NCI-H446 (cell line): ENCODE data around the gene NCAPD2.
"Not testable (repeated sequence)": the region's sequence is repeated elsewhere in the genome, so short reads cannot be mapped to it uniquely, and the experiment has no call there.

ENCODE experiments used
- DNase-seq, 2 experiments: peaks; one replicate each; lab custom pipeline; 2025; lab: John Stamatoyannopoulos, UW

The NCAPD2 gene

GRCh38 chr12:6465467-6466183 lies 28.3 kb upstream of the NCAPD2 start:
- peak; percentile 31 to 66 for DNase-seq

DNA sequence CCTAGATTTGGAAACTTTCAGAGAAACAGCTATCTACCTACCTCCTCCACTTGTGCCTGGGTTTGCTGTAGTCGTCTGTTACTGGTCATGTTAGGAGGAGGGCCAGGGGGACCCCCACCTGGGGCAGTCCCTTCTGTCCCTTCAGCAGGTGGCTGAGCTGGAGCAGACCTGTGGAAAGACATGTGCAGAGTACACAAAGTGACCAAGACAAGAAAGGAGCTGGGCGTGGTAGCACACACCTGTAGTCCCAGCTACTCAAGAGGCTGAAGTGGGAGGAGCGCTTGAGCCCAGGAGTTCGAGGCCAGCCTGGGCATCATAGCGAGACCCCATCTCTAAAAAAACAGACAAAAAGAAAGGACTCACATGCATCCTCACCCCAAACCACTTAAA lies 27.7 kb upstream of the NCAPD2 start:
- no peak for DNase-seq

DNA sequence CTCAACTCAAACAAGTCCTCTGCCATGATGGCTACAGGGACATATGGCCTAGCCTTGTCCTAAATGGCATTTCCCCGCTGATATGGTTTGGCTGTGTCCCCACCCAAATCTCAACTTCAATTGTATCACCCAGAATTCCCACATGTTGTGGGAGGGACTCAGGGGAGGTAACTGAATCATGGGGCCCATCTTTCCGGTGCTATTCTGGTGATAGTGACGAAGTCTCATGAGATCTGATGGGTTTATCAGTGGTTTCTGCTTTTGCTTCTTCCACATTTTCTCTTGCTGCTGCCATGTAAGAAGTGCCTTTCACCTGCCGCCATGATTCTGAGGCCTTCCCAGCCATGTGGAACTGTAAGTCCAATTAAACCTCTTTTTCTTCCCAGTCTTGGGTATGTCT lies 27.2 kb upstream of the NCAPD2 start:
- DNase-seq: not testable (repeated sequence)

- DNase-seq: not testable (repeated sequence)
Measured at GRCh38 chr12:6467571-6468282, 26.2 kb upstream of the NCAPD2 start.

- no peak for DNase-seq
Measured at GRCh38 chr12:6468283-6468575, 25.7 kb upstream of the NCAPD2 start.

GRCh38 chr12:6469092-6469491 lies 24.8 kb upstream of the NCAPD2 start:
- no peak for DNase-seq

- no peak for DNase-seq
Measured at GRCh38 chr12:6469609-6470374, 24.1 kb upstream of the NCAPD2 start.

DNA sequence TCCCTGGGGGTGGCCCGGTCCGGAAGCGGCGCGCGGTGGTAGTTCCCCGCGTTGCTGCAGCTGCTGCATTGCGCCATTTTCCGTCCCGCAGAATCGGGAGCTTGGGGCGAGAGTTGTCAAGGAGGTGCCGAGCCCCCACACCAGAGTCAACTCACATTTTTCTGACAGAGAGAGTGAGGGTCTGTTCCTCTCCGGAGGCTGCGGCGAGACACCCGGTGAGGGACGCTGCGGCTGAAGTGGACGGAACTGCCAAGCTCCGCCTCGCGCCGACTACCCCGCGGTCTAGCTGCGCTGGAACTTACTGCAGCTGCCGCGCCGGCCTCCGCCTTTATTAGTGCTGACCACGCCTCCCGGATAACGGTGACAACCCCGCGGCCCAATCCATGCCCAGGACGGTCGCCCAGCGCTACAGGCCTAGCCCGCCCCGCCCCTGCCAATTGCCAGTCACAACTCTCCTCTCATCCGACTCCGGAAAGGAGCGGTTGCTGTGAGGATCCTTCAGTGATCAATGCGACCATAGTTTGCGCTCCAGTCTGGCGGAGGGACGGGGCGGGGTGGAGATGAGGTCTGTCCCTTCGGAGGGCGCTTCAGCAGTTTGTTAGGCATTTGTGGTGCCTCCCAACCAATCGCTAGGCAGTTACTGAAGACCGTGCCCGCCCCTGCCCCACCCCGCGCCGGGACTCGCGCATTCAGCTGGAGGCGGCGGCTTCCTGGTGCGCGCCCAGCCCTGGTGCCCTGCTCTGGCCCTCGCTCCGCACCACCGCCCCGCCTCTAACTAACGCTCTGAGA lies 23.3 kb upstream of the NCAPD2 start, which contains the start of gene VAMP1:
TSS of gene VAMP1 (minus strand) at position 303 of the 789 bp plus-strand sequence. CDS start at position 157, 146 bp downstream.
- DNase-seq: peak; percentile 96 to 98

DNA sequence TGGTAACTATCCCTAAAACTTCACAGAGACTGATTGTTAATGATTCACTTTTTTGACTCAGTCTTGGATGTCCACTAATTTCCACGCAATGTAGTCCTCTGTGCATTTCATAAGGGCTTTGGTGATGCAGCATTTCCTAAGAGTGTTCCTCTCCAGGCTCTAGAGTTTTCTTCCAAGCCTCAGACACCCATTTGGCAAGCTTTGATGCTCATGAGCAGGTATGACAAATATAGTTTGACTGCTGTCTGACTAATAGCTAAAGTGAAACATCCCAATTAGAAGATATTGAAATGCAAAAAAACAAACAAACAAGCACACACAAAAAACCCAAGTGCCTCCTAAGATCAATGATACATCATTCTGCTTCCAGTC lies 21.9 kb upstream of the NCAPD2 start:
- no peak for DNase-seq

DNA sequence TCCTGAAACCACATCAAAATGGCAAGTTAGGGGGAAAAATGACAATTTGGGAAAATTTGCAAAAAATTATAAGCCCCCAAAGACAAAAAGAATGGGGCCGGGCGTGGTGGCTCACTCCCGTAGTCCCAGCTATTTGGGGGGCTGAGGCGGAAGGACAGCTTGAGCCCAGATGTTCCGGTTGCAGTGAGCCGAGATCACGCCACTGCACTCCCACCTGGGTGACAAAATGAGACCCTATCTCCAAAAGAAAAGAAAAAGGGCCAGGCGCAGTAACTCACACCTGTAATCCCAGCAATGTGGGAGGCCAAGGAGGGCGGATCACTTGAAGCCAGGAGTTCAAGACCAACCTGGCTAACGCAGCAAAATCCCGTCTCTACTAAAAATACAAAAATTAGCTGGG lies 21.4 kb upstream of the NCAPD2 start:
- DNase-seq: no peak

DNA sequence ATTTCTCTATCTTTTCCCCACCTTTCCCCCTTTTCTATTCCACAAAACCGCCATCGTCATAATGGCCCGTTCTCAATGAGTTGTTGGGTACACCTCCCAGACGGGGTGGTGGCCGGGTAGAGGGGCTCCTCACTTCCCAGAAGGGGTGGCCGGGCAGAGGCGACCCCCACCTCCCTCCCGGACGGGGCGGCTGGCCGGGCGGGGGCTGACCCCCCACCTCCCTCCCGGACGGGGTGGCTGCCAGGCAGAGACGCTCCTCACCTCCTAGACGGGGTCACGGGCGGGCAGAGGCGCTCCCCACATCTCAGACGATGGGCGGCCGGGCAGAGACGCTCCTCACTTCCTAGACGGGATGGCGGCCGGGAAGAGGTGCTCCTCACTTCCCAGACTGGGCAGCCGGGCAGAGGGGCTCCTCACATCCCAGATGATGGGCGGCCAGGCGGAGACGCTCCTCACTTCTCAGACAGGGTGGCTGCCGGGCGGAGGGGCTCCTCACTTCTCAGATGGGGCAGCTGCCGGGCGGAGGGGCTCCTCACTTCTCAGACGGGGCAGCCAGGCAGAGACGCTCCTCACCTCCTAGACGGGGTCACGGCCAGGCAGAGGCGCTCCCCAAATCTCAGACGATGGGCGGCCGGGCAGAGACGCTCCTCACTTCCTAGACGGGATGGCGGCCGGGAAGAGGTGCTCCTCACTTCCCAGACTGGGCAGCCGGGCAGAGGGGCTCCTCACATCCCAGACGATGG lies 18.5 kb upstream of the NCAPD2 start:
- not testable (repeated sequence) for DNase-seq

- DNase-seq: no peak
Measured at GRCh38 chr12:6476489-6476888, 17.4 kb upstream of the NCAPD2 start.

DNA sequence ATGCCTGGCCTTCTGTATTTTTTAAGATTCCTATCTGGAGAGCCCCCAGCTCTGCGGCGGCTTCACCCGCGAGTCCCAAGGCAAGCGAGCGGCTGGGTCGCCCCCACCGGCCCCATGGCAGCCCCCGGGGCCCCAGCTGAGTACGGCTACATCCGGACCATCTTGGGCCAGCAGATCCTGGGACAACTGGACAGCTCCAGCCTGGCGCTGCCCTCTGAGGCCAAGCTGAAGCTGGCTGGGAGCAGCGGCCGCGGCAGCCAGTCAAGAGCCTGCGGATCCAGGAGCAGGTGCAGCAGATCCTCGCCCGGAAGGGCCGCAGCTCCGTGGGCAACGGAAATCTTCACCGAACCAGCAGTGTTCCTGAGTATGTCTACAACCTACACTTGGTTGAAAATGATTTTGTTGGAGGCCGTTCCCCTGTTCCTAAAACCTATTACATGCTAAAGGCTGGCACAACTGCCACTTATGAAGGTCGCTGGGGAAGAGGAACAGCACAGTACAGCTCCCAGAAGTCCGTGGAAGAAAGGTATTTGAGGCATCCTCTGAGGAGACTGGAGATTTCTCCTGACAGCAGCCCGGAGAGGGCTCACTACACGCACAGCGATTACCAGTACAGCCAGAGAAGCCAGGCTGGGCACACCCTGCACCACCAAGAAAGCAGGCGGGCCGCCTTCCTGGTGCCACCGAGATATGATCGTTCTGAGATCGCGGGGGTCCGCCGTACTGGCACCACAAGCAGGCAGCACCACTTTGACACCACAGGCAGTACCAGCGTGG lies 16.1 kb upstream of the NCAPD2 start:
- not testable (repeated sequence) for DNase-seq

- no peak for DNase-seq
Measured at GRCh38 chr12:6478416-6478815, 15.5 kb upstream of the NCAPD2 start.

- DNase-seq: no peak
Measured at GRCh38 chr12:6488240-6488639, 5.7 kb upstream of the NCAPD2 start.

- no peak for DNase-seq
Measured at GRCh38 chr12:6489449-6489848, 4.5 kb upstream of the NCAPD2 start.

DNA sequence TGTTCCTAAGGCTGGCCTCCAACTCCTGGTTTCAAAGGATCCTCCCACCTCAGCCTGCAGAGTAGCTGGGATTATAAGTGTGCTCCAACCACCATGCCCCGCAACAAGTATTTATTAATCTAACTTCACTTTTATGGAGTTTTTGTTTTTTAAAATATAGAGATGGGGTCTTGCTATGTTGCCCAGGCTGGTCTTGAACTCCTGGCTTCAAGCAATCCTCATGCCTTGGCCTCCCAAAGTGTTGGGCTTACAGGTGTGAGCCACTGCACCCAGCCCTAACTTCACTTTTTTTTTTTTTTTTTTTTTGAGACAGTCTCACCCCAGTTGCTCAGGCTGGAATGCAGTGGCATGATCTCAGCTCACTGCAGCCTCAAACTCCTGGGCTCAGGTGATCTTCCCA lies 3.2 kb upstream of the NCAPD2 start:
- not testable (repeated sequence) for DNase-seq

GRCh38 chr12:6492838-6493496 lies 935 bp upstream of the NCAPD2 start, which contains the start of gene MRPL51:
MRPL51 (minus strand) TSS chr12:6493262; CDS start chr12:6493136, 126 bp downstream.
- peak; percentile 90 to 98 for DNase-seq

DNA sequence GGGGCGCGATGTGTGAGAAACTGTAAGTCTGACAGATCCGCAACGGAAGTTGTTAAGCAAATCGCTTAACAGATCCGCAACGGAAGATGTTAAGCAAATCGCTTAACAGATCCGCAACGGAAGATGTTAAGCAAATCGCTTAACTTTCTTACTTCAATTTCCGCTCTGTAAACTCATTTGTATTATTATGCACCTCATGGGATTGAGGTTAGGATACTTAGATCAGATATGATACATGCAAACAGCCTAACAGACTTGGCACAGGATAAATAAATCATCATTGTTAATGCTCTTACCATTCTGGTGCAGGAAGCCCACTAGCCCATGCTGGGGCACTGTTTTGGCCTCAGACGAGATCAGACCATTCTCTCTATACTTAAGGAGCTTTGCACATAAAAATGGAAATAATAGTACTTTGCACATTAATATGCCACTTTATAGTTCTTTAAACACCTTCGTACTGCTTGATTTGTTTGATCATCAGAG lies 399 bp downstream of the NCAPD2 start:
- DNase-seq: peak in 1 of 2 experiments; percentile 36

GRCh38 chr12:6494968-6495367 lies 1.1 kb downstream of the NCAPD2 start:
- no peak for DNase-seq
